Stimulated activated naive CD4-positive, alpha-beta T cell (primary cell): ENCODE results near the gene SAMSN1.
"Not testable (repeated sequence)": the region's sequence is repeated elsewhere in the genome, so short reads cannot be mapped to it uniquely, and the experiment has no call there.

Experiments used
- DNase-seq, 6 experiments: peaks; one replicate each; lab custom pipeline; 2025; lab: John Stamatoyannopoulos, UW

The SAMSN1 gene

GRCh38 chr21:14527696-14528652 lies 18.1 kb downstream of the SAMSN1 start:
- no peak for DNase-seq

- DNase-seq: peak in 1 of 6 experiments; percentile 5
Measured at GRCh38 chr21:14526836-14527695, 19.0 kb downstream of the SAMSN1 start.

- no peak for DNase-seq
Measured at GRCh38 chr21:14526199-14526598, 19.9 kb downstream of the SAMSN1 start.

GRCh38 chr21:14523234-14523633 lies 22.9 kb downstream of the SAMSN1 start:
- DNase-seq: no peak

GRCh38 chr21:14522736-14523135 lies 23.4 kb downstream of the SAMSN1 start:
- DNase-seq: no peak

GRCh38 chr21:14520535-14520934 lies 25.6 kb downstream of the SAMSN1 start:
- DNase-seq: peak in 1 of 6 experiments; percentile 5

- DNase-seq: no peak
Measured at GRCh38 chr21:14519000-14519399, 27.1 kb downstream of the SAMSN1 start.

GRCh38 chr21:14513804-14514203 lies 32.3 kb downstream of the SAMSN1 start:
- no peak for DNase-seq

- not testable (repeated sequence) for DNase-seq
Measured at GRCh38 chr21:14506859-14507457, 39.2 kb downstream of the SAMSN1 start.

- DNase-seq: no peak
Measured at GRCh38 chr21:14500873-14501272, 45.2 kb downstream of the SAMSN1 start.

GRCh38 chr21:14499316-14499715 lies 46.8 kb downstream of the SAMSN1 start:
- no peak for DNase-seq

GRCh38 chr21:14497825-14498224 lies 48.3 kb downstream of the SAMSN1 start:
- no peak for DNase-seq

GRCh38 chr21:14495075-14495474 lies 51.0 kb downstream of the SAMSN1 start:
- no peak for DNase-seq

GRCh38 chr21:14494181-14494580 lies 51.9 kb downstream of the SAMSN1 start:
- not testable (repeated sequence) for DNase-seq

- no peak for DNase-seq
Measured at GRCh38 chr21:14493731-14494130, 52.4 kb downstream of the SAMSN1 start.

GRCh38 chr21:14492931-14493330 lies 53.2 kb downstream of the SAMSN1 start:
- no peak for DNase-seq

- no peak for DNase-seq
Measured at GRCh38 chr21:14491269-14491681, 54.8 kb downstream of the SAMSN1 start.

GRCh38 chr21:14488672-14489204 lies 57.4 kb downstream of the SAMSN1 start:
- no peak for DNase-seq

GRCh38 chr21:14487490-14488432 lies 58.4 kb downstream of the SAMSN1 start:
- DNase-seq: no peak

- DNase-seq: no peak
Measured at GRCh38 chr21:14486869-14487268, 59.2 kb downstream of the SAMSN1 start.
